Caki2 (cell line): ENCODE results near the gene TTC12. TPM values are rescaled to one million over a fixed set of nuclear protein-coding genes. Genes with fewer than 3 reads are reported as not detected.

ENCODE experiments used
- DNase-seq: peaks from one replicate; pipeline ENCODE4 v3.0.0-alpha.2; 2015; ENCODE audit warnings: low read depth
- in situ Hi-C: cut with HindIII; loops from 2 replicates; pipeline ENCODE4 v1.10.0; 2016; ENCODE audit warnings: low sequenced_read_pairs, low pct_unique_long_range_greater_than_20kb, mixed read lengths
- total RNA-seq: library from RNA; depleted of rRNA; stranded (reverse); fragments of >200 nt; shearing (Covaris generic); gene quantifications from 2 replicates; pipeline ENCODE4 v1.2.3, GENCODE V29; 2014; ENCODE audit warnings: low replicate concordance

The TTC12 gene
- total RNA-seq, 1 experiment from 2014 or later, result 16.5 TPM

DNA sequence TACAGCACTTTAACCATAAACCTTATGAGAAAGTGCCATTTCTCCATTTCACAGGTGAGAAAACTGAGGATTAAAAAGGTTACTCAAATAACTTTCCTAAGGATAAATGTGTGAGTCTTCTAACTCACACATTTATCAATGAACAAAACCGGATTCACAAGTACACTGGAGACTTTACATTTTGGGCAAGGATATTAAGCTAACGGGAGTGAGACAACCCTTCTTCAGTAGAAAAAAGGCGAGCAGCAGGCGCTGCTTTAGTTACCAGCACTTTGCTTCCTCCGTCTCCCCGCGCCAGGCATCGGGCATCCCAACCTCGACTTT lies 356 bp upstream of the TTC12 start:
- in situ Hi-C loops, result no loop called here

DNA sequence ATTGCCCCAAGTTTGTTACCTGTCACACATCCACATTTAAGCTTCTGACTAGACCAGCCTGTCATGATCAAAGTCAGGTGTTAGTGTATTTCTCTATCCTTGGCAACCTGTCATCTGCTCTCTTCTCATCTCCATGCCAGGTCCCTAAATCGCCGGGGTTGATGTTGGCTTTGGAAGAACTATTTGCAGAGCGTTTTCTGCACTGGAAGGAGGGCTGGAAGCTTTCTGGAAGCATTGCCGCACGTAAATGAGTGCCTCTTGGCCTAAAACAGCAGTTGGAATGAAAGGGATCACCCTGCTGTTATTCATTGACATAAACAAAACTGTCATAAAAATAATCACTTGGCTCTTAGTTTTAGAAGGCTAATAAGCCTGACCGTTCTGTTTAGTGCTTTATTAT lies 1.4 kb downstream of the TTC12 start:
- no peak for DNase-seq
- in situ Hi-C loops, result no loop called here

More for the DNA sequence above, 356 bp upstream of the TTC12 start:
- DNase-seq, result no peak

DNA sequence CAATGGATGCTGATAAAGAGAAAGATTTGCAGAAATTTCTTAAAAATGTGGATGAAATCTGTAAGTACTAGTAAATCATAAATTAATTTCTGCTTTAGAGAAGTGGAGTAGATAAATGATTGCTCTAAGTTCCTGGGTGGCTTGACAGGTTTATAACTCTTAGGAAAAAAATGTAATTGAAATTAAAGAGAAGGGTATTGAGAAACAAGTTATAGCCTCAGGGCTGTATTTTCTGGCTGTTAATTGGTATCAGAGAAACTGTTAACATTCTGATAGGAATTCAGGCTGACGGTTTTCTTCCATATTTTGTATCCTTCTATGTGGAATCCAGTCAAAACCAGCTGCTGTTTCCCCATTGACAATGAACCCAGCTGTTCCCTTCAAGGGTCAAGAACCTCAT lies 1.9 kb downstream of the TTC12 start:
- in situ Hi-C loops, result no loop called here
- DNase-seq, result no peak

DNA sequence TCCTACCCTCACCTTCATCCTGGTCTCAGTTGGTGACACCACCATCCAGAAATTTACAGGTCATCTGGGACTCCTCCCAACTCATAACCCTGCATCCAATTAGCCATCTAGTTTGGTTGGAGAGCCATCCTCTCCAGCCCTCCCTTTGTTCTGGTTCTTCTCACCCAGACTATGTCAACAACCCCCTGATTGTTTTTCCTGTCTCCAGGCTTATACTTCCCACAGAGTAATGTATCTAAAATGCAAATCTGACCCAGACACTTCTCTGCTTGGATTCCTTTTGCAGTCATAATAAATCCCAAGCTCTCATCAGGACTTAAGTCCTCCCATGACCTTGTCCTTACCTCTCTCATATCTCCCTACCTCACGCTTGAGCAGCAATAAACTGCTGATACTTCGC lies 3.0 kb downstream of the TTC12 start:
- no peak for DNase-seq
- in situ Hi-C loops, result no loop called here

DNA sequence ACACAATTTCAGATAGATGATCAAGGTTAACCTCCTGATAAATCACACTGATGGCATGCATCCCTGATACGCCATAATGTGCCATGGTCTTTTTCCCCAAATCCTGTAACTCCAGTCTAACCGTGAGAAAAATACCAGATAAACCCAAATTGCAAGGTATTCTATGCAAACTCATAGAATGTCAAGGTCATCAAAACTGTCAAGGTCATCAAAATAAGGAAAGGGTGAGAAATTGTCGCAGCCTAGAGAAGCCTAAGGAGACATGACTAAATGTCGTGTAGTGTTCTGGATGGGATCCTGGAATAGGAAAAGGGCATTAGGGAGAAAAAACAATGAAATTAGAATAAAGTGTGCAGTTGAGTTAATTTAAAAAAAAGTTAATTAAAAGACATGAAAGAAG lies 4.7 kb downstream of the TTC12 start:
- in situ Hi-C loops, result no loop called here
- DNase-seq, result no peak

DNA sequence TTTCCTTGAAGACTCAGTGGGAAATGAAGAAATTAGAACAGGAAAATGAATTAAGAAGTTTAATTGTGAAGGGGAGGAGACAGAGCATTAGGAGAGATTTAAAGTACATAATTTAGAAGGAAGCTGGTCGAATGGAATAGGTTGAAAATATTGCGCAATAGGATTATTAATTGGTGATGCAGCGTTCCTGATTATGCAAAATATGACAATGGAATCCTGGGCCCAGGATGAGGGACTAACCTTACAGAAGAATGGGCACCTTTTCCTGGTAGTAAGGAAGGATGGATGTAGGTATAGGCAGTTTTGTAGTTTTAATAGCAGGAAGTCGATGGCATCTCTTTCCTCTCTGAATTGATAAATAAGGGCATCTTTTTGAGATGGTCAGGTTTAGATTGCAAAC lies 7.8 kb downstream of the TTC12 start:
- in situ Hi-C loops, result no loop called here
- no peak for DNase-seq

DNA sequence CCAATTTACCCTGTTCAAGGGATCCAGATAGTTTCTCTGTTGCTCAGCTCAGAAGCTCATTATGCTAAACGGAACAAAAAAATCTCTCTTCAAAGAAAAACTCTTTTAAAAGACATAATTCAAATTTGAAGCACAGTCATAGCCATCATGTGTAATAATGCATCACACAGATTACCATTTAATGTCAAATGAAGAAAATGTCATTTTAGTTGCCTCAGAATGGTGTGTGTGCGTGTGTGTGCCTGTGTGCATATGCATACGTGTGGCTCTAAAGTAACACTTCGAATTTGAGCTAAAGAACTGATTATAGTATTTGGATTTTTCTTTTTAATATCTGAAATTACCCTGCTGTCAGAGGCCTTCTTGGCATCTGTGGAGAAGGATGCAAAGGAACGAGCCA lies 9.9 kb downstream of the TTC12 start:
- DNase-seq, result no peak
- in situ Hi-C loops, result no loop called here

DNA sequence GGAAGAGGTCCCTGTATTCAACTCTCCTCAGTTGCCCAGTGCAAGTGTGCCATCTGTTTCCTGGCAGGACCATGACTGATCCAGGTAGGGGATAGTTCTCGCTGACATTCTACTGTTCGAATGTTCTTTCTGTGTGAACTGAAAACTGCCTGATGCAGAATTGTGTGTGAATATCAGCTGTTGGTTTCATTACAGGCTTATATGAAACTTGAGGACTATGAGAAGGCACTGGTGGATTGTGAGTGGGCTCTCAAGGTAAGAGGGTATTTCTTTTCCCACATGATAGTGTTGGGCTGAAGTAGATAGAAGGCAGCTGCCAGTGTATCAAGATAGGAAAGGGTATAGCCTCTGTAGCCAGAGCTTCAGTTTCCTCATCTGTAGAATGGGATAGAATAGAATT lies 15.3 kb downstream of the TTC12 start:
- in situ Hi-C loops, result no loop called here
- DNase-seq, result no peak

DNA sequence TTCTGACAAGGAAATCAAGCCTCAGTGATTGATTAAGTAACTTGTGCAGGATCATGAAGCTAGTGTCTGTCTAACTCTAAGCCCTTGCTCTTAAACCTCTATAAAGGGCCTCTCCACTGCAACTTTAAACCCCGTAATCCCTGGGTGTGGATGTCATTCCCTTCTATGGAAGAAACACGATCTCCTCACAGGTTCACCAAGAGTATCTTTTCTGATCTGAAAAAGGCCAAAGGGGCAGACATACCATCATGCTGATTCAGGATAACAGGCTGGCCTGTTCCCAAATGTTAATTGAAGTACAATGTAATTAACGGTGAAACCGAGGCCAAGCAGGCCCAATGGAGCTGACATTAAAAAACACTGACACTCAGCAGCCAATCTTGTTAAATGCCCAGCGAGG lies 17.1 kb downstream of the TTC12 start:
- in situ Hi-C loops, result no loop called here
- DNase-seq, result no peak

DNA sequence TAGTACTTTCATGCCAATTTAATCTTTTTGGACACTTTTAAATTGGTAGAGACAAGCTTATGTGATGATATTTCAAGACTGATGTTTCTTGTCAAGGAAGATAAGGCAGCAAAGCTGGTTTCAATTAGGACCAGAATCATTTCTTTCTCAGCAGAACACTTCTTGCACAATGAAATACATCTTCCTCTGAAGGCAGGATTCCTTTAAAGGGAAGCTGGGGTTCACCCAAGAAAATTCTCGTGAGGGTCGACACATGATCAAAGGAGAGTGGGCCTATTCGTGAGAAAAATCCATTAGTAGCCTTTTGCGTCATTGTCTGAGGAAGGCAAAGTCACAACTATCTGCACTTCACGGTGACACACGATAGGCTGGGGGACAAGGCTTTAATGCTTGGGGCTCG lies 17.6 kb downstream of the TTC12 start:
- no peak for DNase-seq
- in situ Hi-C loops, result no loop called here

DNA sequence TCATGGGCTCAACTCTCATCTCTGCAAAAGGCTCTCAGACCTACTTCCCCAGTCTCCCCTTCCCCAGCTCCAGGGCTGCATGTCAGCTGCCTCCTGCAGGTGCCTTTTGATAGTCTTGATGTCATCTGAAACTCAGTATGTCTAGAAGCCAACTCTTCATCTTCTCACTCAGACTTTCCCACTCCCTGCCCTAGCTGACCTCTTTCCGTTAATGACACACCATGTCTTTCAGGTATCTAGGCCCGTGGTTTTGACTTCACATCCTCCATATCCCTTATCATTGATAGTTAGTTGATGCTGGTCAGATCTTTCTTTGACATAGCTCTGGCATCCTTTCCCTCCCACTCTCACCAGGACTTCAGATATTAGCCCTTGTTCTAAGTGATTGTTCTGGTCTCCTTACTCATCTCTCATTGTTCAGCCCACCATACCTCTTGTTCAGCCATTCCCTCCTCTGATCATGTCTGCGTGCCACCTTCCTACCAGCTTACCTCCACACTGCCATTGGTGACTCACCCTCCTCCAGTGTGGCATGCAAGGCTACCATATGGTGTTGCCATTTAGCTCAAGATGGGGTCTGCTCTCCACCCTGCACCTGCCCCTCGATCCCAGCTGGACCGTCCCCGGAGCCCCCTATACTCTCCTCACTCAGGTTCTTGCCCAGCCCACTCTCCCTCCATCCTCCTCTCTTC lies 18.4 kb downstream of the TTC12 start:
- DNase-seq, result no peak
- in situ Hi-C loops, result no loop called here

DNA sequence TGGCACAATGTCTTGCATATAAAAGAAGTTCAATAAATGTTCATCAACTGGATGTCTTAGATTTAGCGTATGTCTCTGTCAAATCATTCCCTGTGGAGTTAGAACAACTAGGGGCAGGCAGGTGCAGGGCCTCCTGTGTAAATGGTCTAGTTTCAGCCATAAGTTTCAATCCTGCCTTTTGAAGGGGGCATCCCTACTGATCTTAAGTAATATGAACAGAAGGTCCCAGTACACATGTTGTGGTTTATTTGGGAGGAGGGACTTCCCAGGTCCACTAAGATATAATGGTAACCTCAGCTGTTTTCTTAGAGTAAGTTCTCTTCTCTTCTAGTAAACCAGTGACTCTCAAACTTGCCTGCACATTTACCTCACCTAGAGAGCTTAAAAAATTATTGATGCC lies 19.8 kb downstream of the TTC12 start:
- DNase-seq, result no peak
- in situ Hi-C loops, result no loop called here

DNA sequence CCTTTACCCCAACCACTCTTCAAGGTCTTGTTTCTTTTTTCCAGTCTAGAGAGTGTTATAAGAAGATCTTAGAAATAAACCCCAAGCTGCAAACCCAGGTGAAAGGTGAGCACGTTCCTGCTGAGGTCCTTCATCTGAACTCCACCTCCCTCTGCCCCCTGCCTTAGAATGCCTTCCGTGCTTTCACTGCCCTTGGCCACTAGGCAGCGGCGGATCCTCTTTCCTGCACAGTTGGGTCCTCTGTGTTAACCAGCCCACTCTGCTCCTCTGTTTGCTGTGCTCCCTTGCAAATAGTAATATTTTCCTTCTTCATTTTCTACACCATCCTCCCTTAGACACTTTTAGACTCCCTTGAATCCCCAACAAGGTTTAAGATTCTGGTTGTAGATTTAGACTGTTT lies 24.3 kb downstream of the TTC12 start:
- in situ Hi-C loops, result no loop called here
- DNase-seq, result no peak

DNA sequence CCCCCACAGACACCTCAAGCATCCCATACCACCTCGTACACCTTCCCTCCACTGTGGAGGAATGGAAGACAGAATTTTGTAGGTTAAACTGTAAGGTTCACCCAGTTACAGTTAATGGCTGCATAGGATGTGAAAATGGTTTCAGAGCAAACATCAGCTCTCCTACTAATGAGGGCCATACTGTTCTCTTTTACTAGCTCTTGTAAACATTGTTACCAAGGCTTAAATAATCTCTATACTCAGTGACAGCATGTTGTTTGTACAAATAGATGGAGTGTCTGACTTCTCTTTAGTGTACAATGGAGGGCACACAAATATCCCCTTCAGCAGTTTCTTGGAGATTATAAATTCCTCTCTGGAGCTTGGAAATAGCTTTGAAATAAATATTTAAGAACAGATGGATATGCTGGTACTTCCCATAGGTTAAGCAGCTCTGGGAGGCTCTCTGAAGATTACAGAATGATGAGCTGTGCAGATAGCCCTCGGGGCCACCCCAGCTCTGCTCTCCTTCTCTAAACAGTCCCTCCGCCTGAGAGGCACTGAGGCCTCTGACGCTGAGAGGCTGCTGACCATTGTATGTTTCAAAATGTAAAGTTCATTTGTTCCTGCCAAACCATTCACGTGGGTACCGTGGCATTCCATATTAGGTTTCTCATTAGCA lies 25.7 kb downstream of the TTC12 start:
- no peak for DNase-seq
- in situ Hi-C loops, result no loop called here

DNA sequence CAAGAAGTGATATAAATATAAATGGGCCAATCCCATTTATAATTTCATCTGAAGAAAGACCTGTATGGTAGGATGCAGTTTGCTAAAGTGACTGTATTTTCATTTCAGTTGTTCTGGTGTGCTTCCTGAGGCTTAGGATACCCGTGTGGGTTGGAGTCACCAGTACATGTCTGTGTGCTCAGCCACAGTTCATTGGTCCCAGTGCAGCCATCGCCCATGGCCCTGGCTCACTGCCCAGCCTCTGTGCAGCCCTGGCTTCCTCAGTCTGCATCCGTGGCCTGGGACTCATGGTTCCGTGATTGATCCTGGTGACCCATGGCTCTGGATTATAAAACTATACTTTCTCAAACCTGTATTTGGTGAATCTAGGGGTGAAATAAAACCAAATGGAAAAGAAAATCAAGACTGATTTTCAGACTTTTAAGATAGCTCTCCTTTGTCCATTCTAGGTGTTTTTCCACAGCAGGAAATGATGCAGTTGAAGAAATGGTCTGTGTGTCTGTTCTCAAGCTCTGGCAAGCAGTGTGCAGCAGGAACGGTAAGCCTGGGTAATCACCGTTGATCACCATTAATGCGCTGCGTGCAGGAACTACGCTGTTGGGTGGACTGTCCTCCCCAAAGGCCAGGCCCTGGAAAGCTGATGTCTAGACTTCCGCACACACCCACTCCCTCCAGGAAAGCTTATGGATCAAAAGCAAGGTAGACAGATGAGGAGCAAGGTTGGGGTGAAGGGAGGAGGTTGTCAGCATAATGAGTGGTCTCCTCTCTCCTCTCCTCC lies 27.2 kb downstream of the TTC12 start:
- peak; percentile 13 for DNase-seq
- in situ Hi-C loops, result no loop called here

DNA sequence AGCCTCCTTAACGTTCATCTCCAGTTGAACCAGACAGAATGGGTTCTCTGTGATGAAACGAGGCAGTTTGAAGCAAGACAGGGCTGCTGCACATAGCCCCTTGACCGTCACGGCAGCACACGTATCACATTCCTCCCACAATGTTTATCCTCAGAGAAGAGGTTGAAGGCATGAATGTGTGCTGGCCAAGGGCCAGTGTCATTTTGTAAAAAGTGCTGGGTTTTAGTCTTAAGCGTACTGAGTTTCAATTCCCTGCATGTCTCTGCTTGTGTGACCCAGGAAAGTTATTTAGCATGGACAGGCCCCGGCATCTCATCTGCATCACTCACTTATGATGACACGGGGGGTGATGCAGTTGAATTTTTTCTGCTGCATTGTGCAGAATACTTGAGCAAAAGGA lies 31.6 kb downstream of the TTC12 start:
- in situ Hi-C loops, result no loop called here
- DNase-seq, result no peak

DNA sequence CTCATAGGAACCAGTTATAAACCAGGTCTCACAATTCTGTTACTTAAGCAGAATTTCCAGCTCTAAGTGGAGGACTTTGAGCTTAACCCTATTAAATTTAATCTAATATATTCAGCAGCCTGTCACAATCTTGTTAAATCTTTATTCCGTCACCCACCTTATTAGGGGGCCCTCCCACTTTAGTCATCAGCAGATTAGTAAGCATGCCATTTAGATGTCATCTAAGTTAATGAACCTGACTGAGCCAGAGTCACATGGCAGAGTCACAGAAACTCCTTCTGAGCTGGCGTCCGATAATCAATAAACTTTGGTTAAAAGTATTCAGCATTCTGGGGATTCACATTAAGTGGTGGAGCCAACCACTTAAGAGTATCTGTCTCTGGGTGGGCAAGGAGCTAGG lies 35.1 kb downstream of the TTC12 start:
- in situ Hi-C loops, result no loop called here
- no peak for DNase-seq

DNA sequence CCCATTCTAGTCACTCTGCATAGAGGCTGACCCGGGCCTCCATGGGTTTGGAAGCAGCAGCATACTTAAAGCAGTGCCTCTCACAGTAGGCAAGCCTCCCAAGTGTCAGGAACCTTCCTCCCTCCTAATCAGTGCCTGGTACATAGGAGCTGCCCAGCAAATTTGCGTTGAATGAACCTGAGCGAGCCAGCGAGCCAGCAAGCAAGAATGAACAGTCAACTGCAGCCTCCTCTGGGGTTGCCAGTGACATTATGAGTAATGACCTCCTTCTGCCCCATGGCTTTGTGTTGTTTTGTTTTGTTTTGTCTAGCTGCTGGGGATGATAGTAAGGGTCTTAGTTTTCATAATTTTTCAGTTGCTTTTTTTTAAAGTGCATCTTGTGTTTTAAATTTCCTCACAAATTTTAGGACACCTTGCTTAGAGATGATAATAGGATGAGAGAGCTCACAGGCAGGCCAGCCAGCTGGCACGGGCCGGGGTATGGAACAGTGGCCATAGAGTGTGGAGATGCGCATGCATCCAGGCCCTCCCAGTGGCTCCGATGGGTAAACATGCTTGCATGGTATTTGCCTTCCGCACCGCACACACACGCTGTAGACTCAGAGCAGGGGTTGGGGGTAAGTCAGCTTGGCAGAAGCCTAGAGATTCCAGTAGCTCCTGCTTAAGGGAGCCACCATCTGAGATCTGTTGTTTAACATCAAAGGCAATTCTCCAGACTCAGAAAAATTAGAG lies 36.1 kb downstream of the TTC12 start:
- DNase-seq, result no peak
- in situ Hi-C loops, result no loop called here

DNA sequence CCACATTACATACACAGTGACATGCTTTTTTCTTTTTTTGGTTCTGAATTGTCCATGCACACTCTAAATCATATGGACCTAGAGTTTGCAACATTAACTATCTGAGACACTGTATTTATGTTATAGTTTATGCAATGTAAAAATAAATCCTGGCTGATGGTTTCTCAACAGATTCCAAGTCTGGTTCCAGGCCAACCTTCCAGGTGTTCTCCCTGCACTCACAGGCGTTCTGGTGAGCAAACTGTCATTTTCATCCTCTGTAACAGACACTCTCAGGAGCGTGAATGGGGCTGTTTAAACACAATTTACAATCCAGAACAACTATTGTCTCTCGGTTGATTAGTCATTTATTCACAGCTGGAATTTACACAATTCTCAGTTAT lies 36.7 kb downstream of the TTC12 start:
- DNase-seq, result no peak
- in situ Hi-C loops, result no loop called here
